DMS79 (cell line): ENCODE results near the gene MORF4L2.

ENCODE experiments used
- DNase-seq: peaks from one replicate; lab custom pipeline; 2025; lab: John Stamatoyannopoulos, UW

MORF4L2 gene, protein sequence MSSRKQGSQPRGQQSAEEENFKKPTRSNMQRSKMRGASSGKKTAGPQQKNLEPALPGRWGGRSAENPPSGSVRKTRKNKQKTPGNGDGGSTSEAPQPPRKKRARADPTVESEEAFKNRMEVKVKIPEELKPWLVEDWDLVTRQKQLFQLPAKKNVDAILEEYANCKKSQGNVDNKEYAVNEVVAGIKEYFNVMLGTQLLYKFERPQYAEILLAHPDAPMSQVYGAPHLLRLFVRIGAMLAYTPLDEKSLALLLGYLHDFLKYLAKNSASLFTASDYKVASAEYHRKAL

DNA sequence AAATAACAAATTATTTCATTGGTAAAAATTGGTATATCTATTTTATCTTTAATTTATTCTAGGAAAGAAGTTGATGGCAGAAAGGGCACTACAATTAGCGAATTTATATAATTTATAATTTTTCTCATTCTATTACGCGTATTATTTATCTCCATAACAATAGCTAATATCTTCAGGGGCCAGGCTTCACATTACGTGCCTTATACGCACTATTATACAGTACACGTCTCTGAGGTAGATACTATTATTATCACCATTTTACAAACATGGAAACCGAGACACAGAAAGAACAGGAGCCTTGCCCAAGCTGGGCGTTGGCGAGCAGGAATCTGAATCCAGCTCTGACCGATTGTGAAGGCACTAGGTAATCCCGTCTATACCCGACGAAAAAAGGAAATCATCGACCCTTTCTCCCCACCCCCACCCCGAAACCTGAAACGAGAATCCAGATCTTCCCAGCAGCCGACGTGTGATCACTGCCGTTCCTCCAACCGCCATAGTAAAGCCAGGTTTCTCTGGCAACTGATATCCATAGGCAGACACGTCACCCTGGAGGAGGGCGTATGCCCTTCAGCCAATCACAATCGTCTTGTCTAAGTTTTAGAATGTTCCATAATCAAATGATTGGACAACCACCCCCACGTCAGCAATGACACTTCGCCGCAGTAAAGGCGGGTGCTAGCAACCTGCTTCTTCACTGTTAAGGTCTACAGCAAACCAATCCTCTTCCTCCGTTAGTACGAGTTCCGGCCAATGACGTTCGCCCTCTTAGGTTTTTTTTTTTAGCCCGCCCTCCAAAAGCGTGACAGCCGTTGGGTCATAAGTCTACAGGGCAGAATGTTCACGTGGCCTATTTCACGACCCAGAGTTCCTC, at the start of gene MORF4L2:
MORF4L2 (minus strand) TSS at position 501 of the 874 bp plus-strand sequence. CDS start 9,672 bp downstream, outside the sequence.
- peak; percentile 93 for DNase-seq

DNA sequence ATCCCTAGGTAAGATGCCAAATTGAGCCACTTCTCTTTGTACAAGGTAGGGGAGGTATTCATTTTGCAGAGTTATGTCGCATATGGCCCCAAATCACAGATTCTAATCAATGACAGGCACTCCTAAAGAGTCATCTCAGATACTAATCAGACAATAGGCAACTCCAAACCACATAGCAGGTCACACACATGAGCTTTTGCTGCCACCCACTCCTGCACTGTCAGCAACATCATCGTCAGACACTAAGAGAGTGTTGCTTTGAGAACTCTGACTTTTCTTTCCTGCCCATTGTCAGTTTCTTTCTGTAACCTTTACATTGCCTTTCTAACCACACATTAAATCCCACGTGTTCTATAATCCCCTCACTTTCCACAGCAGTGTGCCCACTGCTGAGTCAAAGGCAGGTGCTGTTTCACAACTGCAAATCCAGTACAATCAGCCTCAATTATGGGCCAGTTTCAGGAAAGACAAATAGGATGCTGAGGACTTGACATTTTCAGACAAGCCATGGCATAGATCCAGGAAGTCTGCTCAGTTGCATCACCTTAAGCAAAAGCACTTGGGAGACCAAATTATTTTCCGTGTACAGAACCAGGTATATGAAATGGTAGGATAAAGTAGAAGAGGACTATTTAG, 47.7 kb upstream of the MORF4L2 start:
- peak; percentile 4 for DNase-seq

DNA sequence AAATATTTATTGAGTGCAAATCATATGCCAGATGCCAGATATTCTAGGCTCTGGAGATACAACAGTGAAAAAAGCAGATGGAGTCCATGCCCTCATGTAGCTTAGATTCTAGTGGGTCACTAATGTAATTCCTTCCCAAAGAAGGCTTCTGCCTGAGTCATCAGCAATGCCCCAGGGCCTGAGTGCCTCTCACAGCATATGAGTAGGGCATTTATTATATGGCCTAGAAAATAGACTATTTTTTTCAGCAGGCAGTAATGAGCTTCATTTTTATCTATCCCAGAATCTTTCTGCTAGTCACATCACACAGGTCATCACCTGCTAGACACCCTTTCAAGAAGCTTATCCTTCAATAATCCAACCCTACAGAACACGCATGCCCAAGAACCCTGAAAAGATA, 46.5 kb upstream of the MORF4L2 start:
- no peak for DNase-seq

DNA sequence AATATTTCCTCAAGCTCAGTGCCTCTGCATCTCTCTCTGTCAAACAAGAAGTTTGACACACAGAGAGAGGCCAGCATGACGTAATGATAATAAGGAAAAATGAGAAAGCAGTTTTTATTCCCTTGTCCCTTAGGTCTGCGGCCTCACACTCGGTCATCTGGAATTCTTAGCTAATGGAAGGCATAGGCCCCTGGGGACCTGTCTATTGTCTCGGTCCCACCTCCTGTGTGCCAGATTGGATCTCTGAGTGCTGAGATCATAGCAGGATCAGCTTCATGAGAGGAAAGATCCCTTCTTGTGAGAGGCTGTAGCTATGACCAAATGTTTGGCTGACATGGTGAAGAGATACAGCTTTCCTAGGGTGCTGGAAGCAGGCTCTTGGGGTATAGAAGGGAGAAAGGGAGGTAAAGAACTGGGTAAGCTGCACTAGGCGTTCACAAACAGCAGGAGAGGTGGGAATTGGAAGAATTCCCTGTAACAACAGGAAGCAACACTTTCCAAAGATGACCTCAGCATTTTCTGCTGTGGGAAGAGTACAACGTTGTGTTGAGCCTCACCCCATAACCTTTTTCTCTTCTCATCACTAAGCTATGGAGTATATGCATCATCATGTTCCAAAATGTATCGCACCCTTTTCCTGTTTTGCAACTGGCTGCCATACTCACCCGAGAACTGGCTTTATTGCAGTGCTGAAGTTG, 44.4 kb upstream of the MORF4L2 start:
- DNase-seq = no peak

DNA sequence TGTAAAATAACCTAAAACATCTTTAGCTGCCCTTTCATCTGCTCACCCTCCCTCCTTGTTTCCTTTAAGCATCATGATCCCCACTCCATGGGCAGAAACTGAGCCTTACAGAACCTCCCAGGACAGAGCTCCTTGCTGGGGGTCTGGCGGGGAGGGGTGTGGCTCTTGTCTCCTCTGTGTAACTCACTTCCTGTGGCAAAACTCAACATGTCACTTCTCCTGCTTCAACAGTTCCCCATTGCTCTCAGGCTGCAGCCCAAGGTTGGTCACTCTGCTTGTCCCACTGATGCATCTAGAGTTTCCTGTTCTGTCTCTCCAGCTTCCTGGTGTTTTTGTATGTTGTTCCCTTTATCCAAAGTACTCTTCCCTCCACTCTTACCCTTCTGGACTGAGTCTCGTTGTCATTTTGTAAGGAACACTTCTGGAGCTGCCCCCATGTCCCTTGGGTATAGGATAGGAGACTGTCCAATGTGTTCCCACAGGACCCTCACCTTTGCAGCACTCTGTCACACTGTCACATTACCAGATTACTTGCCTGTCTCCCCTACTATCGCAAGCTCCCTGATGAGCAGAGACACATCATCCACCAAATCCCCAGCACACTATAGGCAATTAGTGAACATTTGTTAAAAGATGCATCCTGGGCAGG, 43.8 kb upstream of the MORF4L2 start:
- DNase-seq = no peak

DNA sequence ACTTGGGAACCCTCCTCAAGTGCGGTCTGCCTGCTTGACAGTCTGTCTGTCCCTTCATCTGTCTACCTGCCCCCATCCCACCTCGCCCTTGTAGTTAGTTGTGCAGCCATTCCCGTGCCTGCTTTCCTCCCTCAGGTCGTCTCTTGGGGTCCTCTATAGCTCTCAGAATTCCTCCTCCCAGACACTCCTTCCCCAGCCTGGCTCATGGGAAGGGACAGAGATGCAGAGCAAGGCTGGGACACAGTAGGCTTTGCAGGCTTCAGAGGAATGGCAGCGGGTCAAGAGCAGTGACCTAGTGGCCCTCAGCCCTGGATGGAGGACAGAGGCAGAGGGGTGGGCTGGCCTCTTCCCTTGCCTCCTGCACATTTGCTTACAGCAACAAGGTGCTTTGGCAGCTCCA, 42.5 kb upstream of the MORF4L2 start:
- DNase-seq = no peak

DNA sequence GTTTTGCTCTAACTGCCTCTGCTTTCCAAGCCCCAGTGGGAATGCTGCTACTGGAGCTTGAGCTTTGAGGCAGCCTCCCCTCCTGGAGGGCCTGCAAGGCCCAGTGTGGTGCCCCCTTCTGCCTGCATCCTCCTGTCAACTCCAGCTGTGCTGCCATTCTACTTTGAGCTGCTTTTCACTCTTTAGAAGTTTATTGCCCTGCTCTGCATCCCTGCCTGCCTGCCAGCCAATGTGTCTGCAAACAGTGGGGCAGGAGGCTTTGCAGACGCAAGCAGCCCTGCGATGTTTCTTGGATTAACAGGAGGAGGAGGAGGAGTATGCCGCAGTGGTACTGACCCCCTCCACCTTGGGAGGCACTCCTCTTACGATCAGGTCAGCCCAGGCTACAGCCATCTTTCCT, 40.6 kb upstream of the MORF4L2 start:
- no peak for DNase-seq

DNA sequence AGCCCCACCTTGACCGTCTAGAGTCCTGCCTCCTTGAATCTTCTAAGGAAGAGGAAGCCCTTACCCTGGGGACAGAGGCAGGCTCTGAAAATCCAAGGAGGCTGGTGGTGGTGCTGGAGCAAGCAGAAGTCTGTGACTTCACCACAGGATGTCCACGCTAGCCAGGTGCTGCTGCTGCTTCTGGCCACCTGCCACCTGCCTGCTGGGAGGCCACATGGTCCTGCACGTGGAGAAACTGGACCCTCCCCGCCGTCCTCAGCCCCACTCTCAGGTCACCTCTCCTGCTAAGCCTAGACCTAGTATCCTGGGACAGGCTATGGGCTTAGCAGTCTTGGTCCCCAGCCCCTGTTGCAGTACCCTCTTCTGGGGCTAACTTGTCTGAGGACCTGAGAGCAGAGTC, 40.0 kb upstream of the MORF4L2 start:
- no peak for DNase-seq

DNA sequence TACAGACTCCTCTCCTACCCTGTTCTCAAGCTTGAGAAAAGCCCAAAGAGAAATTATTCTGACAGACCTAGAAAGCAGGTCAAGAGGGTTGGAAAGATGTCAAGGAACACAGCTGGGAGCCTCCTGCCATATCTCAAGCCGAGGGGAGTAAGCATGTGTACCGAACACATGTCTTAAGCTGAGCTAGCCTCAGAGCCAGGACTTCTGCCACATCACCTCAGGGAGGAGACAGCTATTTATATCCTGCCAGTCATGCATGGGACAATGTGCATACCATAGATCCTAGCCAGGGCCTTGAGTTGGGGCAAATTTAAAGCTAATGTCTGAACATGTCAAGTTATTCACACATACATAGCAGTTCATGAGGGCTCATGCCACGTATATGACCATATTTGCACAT, 36.0 kb upstream of the MORF4L2 start:
- DNase-seq = no peak

DNA sequence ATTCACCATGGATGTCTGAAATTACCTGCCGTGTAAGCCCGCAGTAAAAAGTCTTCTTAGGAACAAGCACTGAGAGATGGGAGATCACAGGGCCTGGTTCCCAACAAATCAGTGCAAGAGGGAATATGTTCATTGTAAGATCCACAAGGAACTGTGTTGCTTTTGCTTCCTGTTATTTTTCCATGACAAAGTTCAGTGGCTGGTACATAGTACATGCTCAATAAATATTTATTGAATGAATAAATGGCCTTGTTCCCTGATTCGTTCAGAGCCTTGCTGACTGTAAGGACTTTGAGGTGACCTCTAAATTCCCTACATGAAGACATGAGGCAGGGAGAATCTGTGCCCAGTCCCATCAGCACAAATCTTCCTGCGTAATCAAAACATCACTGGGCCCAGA, 31.6 kb upstream of the MORF4L2 start:
- no peak for DNase-seq

DNA sequence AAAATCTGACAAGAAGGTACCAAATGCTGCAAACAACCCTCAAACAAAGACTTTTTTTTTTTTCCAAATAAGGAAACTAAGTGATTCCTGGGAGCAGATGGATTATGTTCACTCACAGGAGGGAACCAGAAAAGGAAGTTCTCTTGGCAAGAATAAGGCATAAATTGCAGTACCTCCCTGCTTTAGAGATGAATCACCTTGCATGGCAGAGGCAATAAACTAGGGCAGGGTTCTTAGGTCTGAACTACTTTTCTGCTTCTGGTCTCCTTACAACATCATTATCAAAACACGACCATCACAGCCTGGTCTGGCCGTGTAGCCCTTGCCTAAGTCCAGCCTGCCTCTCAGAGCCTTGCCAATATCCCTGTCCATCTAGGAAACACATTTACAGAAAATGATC, 30.5 kb upstream of the MORF4L2 start:
- DNase-seq = no peak

DNA sequence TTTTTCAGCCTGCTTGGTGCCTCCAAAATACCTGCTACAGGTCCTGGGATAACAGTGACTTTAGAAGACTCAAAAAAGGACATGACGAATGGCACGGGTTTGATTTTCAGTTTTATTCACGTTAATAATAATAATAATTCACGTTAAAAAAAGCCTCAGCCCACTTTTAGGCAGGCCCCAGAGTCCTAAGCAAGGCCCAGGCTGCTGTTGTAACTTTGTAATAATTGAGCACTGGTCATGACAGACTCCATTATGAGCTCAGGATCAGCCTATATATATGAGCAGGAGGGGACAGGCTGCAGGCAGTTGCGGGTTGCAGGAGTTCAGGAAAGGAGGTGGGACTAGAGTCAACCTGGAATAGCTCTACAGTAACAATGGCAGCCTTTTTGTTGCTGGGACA, 24.1 kb upstream of the MORF4L2 start, which contains the start of gene TMEM31:
TMEM31 (plus strand) TSS at position 301 of the 400 bp plus-strand sequence. CDS start 1,350 bp downstream, outside the sequence.
- no peak for DNase-seq

DNA sequence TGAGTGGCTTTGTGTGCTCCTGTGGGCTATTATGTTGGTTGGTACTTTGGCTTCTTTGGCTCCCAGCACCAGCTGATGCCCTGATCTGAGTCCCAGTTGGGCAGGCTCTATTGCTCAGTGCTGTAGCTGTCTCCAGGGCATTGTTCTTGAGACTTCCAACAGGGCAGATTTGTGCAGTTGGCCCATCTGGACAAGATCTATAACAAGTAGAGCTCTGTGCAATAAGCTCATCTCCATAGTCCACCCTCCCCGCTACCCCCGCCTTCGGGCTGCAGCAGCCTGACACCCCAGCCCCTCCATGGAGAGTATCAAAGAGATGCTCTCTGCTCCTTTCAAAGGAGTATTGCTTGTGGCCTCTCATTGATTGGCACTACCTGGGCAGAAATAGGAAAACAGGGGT, 18.4 kb upstream of the MORF4L2 start:
- no peak for DNase-seq

DNA sequence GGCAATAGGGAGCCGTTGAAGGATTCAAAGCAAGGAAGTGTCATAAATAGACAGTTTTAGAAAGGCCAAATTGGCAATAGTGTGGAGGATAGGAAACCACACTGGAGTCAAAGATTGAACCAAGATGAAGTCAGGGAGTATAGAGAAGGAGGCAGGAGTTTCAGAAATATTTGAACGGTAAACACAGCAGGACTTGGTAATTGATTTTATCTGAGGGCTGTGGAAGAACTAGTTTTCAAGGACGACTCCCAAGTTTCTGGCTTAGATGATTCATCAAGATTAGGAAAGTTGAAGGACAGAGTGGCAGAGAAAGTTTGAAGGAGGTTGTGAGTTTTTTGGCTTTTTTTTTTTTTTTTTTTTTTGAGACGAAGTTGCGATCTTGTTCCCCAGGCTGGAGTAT, 12.7 kb upstream of the MORF4L2 start:
- no peak for DNase-seq

DNA sequence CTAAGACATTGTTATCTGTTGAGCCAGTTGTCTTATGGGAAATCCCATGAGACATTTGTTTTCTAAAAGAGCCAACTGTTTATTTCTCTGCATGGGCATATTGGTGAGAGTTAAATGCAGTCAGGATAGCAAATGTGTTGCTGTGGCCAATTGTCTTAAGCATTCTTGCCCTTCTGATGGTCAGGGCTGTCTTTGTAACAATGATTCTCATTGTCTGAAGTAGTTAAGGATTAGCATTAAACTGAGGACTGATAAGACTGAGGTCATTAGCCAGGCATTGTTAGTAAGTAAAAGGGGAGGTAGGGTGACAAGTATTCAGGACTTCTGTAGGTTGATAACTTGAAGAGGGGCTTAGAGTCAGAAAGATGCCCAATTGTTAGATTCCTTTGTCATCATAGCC, 11.2 kb upstream of the MORF4L2 start:
- DNase-seq = no peak

DNA sequence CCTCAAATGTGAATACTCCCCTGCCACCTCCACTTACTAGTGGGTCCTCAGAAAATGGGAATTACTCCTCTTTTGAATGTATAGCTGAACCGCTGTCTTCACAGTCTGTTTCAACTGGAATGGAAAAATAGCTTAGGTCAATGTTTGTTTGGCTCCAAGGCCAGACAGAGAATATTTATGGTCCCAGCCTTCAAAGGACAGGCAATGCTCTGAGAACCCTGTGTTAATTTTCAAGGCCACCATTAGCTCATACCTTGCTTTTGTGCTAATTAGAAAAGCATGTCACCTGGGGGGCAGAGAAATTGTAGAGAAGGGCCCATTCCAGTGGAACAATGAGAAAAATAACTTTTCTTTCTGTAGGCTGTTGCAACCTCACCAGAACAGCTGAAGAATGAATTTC, 4.6 kb upstream of the MORF4L2 start:
- no peak for DNase-seq

DNA sequence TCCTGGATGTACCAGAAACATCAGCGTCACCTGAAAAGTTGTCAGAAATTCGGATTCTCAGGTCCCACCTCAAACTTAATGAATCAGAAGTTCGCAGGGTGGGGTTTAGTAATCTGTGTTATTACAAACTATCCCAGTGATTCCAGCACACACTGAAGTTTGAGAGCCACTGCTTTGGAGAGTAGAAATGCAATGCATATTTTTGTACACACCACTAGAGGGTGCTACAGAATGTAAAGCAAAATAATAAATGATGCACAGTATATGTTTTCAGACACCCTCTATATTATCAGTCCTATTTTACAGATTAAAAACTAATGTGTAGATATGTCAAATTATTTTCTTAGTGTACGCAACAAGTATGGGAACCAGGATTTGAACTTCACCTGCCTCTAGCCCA, 2.4 kb upstream of the MORF4L2 start:
- no peak for DNase-seq

DNA sequence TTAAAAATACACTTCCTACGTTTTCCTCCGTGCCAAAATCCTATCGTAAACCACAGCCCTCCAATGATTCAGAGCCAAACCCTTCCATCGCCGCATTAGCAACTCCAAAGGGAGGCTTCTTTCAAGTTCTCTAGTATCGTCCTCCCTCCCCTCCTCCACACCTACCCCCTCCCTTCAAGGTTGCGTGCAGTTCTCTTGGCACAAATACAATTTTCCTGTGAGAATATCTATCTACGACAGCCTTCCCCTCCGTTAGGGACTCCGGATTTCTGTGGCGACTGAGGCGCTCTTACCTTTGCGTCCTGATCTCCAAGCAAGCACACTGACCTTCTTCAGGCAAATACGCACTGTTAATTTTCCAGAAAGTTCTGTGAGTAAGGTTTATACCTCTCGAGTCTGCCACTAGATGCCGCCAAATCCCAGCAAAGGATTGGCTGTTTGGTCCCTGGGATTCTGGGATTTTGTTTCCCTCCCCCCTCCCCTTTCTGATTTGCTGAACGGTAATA, 1.2 kb upstream of the MORF4L2 start:
- peak; percentile 65 for DNase-seq

DNA sequence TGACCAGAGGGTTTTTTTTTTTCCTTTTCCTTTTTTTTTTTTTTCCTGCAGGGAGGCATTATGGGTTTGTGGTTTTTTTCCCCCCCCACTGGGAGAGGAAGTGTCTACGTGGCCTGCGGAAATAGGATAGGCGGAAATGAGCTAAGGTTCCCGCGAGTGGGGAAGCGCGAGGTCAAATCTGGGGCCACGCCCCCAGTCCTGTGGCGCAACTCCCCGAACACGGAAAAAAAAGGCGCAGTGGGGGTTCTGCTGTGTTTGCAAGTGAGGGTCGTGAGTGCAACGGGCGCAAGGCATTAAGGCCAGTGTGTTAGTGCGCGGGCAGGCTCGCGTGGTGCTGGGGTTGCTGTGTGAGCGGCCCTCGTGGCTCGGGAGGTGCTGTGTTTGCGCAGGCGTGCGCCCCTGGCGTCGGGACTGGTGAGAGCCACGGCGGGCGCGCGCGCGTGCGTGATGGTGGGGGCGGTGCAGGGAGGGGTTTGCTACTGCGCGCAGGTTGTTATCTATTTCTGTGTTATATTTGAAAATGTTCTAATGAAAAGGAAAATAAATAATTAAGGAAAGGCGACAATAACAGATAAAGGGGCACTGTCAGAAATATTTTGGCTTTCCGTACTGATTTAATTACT, 685 bp upstream of the MORF4L2 start:
- no peak for DNase-seq

DNA sequence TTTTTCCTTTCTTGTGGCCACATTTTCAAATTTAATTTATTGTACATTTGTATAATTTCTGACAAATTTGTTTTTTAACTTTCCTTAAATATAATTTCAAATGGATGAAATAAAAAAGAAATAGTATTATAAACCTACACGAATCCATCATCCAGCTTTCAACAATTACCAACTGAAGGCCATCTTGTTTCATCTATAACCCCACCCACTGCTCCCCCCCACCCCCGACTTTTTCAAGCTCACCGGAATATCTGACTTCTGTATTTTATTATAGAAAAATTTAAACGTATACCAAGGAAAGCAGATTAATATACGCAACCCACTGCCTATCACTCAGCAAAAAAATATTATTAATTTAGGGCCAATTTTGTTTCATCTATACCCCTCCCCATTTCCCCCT, 1.1 kb downstream of the MORF4L2 start:
- DNase-seq = no peak

DNA sequence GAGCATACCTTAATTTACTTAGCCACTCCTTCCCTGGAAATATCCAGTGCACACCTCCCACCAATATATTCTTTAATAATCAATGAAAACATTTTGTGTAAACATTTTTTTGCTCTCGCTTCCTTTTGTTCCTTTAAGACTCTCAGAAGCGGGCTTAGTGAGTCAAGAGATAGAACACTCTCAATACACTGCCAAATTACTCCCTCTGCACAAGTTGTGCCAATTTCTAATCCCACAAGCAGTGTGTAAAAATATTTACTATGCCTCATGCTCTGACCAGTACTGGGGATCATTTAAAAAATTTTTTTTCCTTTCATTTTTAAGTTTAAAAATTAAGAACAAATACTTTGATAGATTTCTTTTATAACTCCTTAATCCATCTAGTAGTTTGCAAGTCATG, 5.1 kb downstream of the MORF4L2 start:
- DNase-seq = no peak
